GM12891 (cell line): ENCODE measurements around the gene ZDHHC1.

ENCODE experiments used
- PAX5 ChIP-seq: IDR thresholded peaks from 2 replicates; pipeline ENCODE4 v1.6.1; 2011; ENCODE audit warnings: low read length, moderate library complexity, mild to moderate bottlenecking; ENCODE audit not compliant: insufficient read depth, severe bottlenecking
- POLR2A ChIP-seq: IDR thresholded peaks from 2 replicates; pipeline ENCODE4 v1.6.1; 2011; ENCODE audit warnings: low read depth, low read length, control low read depth
- POLR2AphosphoS5 ChIP-seq: IDR thresholded peaks from 2 replicates; pipeline ENCODE4 v1.6.1; 2011; ENCODE audit warnings: low read depth, low read length, control low read depth
- TAF1 ChIP-seq: IDR thresholded peaks from 2 replicates; pipeline ENCODE4 v1.6.1; 2011; ENCODE audit warnings: low read depth, low read length, control low read depth

DNA sequence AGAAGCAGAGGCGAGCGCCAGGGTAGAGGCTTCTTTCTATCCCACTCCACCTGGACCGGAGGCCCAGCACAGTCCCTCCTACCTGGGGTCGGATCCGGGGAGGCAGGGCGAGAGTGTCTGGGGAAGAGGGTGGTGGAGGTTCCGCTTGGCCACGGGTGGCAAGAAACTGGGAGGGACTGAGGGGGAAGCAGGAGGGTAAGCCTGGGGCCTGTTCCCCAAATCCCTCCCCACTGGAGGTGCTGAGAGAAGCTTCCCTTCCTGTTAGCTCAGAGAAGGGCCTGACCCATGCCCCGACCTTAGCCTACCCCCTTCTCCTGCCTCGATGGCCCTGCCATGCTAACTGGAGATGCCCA is 21.2 kb downstream of the ZDHHC1 start:
- TF ChIP-seq POLR2A (no peak), TAF1 (no peak), POLR2AphosphoS5 (no peak), PAX5 (no peak)
